ENCODE data around the gene RAB27A. TPM values are rescaled to one million over a fixed set of nuclear protein-coding genes. Genes with fewer than 3 reads are reported as not detected.
A peak's percentile ranks its signal among the peaks of the same experiment; 100 is the strongest.

RAB27A gene
- total and polyA plus RNA-seq, 2 donors from 2014 or later, result 10.1 to 45.8 TPM

GRCh38 chr15:55197362-55197705 is 92.3 kb downstream of the RAB27A start:
- peak overlapping the region; percentile 91 to 93 (median 92) for H3K4me3 ChIP-seq (ENCODE audit: low read length in 3 of 3)
- peak overlapping the region; percentile 90 to 97 (median 91) for H3K9ac ChIP-seq (ENCODE audit: low read length in 3 of 3)
- H3K4me1 ChIP-seq (ENCODE audit: control insufficient read depth in 2 of 3, insufficient read depth in 2 of 3, low read depth in 1 of 3, low read length in 3 of 3), result peaks cover 0 to 14% (median 8%) of the 10 kb centered on the region in 3 donors
- intact Hi-C loops (cut with DNase I), result no loop called here
- peak in 1 of 5 donors; percentile 6 for DNase-seq
- peak overlapping the region; percentile 90 to 91 for H3K27ac ChIP-seq (ENCODE audit: low read depth in 2 of 2, low read length in 2 of 2)
- no peaks in the 10 kb centered on the region for H3K36me3 ChIP-seq (ENCODE audit: control insufficient read depth in 2 of 3, insufficient read depth in 3 of 3, low read length in 3 of 3)
- no peak for TF ChIP-seq CTCF (IDR thresholded peaks at IDR 0.05; ENCODE audit: borderline replicate concordance, extremely low read depth, insufficient read depth)
- no peak for FAIRE-seq
- no peaks in the 10 kb centered on the region for H3K27me3 ChIP-seq (ENCODE audit: control insufficient read depth, insufficient read depth, low read length)
- H3K9me3 ChIP-seq (ENCODE audit: control insufficient read depth in 2 of 3, insufficient read depth in 1 of 3, low read length in 3 of 3), result no peaks in the 10 kb centered on the region

GRCh38 chr15:55196458-55197361 is 92.9 kb downstream of the RAB27A start, which contains the start of gene RSL24D1:
Gene RSL24D1 (minus strand): TSS chr15:55196941. CDS start chr15:55196890, 51 bp downstream.
- intact Hi-C loops (cut with DNase I), result no loop called here
- peak; percentile 98 for FAIRE-seq

GRCh38 chr15:55195996-55196395 is 93.6 kb downstream of the RAB27A start:
- no peaks in the 10 kb centered on the region for H3K9me3 ChIP-seq (ENCODE audit: control insufficient read depth in 2 of 3, insufficient read depth in 1 of 3, low read length in 3 of 3)
- FAIRE-seq, result no peak
- peak overlapping the region; percentile 90 to 97 (median 91) for H3K9ac ChIP-seq (ENCODE audit: low read length in 3 of 3)
- TF ChIP-seq CTCF (IDR thresholded peaks at IDR 0.05; ENCODE audit: borderline replicate concordance, extremely low read depth, insufficient read depth), result no peak
- H3K4me1 ChIP-seq (ENCODE audit: control insufficient read depth in 2 of 3, insufficient read depth in 2 of 3, low read depth in 1 of 3, low read length in 3 of 3), result peaks cover 0 to 14% (median 8%) of the 10 kb centered on the region in 3 donors
- H3K27me3 ChIP-seq (ENCODE audit: control insufficient read depth, insufficient read depth, low read length), result no peaks in the 10 kb centered on the region
- DNase-seq, result no peak
- intact Hi-C loops (cut with DNase I), result no loop called here
- H3K4me3 ChIP-seq (ENCODE audit: low read length in 3 of 3), result peak overlapping the region; percentile 91 to 93 (median 92)
- peak overlapping the region; percentile 90 to 91 for H3K27ac ChIP-seq (ENCODE audit: low read depth in 2 of 2, low read length in 2 of 2)
- peaks cover 0 to 3% (median 0%) of the 10 kb centered on the region in 3 donors for H3K36me3 ChIP-seq (ENCODE audit: control insufficient read depth in 2 of 3, insufficient read depth in 3 of 3, low read length in 3 of 3)

More at GRCh38 chr15:55196458-55197361, 92.9 kb downstream of the RAB27A start, which contains the start of gene RSL24D1:
- peak within 1 kb of the TSS; percentile 91 to 93 (median 92) for H3K4me3 ChIP-seq (ENCODE audit: low read length in 3 of 3)
- peaks cover 0 to 14% (median 8%) of the 10 kb centered on the region in 3 donors for H3K4me1 ChIP-seq (ENCODE audit: control insufficient read depth in 2 of 3, insufficient read depth in 2 of 3, low read depth in 1 of 3, low read length in 3 of 3)
- H3K27me3 ChIP-seq (ENCODE audit: control insufficient read depth, insufficient read depth, low read length), result no peaks in the 10 kb centered on the region
- peak within 1 kb of the TSS; percentile 90 to 97 (median 91) for H3K9ac ChIP-seq (ENCODE audit: low read length in 3 of 3)
- DNase-seq, result peak; percentile 98 to 100 (median 98)
- peak within 1 kb of the TSS; percentile 90 to 91 for H3K27ac ChIP-seq (ENCODE audit: low read depth in 2 of 2, low read length in 2 of 2)
- peaks cover 0 to 3% (median 0%) of the 10 kb centered on the region in 3 donors for H3K36me3 ChIP-seq (ENCODE audit: control insufficient read depth in 2 of 3, insufficient read depth in 3 of 3, low read length in 3 of 3)
- H3K9me3 ChIP-seq (ENCODE audit: control insufficient read depth in 2 of 3, insufficient read depth in 1 of 3, low read length in 3 of 3), result no peaks in the 10 kb centered on the region
- peak; percentile 38 for TF ChIP-seq CTCF (IDR thresholded peaks at IDR 0.05; ENCODE audit: borderline replicate concordance, extremely low read depth, insufficient read depth)
